ENCODE data around the gene PRKX.

GRCh38 chrX:3712051-3712869 lies 1.2 kb downstream of the PRKX start:
- TF ChIP-seq CTCF (IDR thresholded peaks at IDR 0.05) = no peak
- TF ChIP-seq POLR2A (IDR thresholded peaks at IDR 0.05) = no peak
